GM12878 (cell line): ENCODE data around the gene VPS18. TPM values are rescaled to one million over a fixed set of nuclear protein-coding genes. Genes with fewer than 3 reads are reported as not detected.

ENCODE experiments used
- ATAC-seq: fragments of 200-7000 bp; cut with Tn5 transposase; 3 replicates; pipeline ENCODE4 v1.9.1; 2020; ENCODE audit warnings: mild to moderate bottlenecking, moderate library complexity
- BruUV-seq: library from RNA; stranded (reverse); fragments of 400-500 nt; replicated peaks from 2 replicates; lab custom pipeline; 2021; lab: Mats Ljungman, UMichigan
- CTCF ChIA-PET: fragments of 300-600 bp; sonication (Branson Sonifier 250); formaldehyde crosslinking; extraction: SDS; loops from one replicate; lab custom pipeline; 2021; ENCODE audit warnings: inconsistent platforms; lab: Yijun Ruan, JAX
- POLR2A ChIA-PET: fragments of 350-600 bp; formaldehyde crosslinking; extraction: SDS; loops from one replicate; lab custom pipeline; 2021; ENCODE audit warnings: inconsistent platforms; lab: Charles Lee
- RAD21 ChIA-PET: fragments of 300-600 bp; sonication (Branson Sonifier 250); formaldehyde crosslinking; loops from one replicate; lab custom pipeline; 2023; ENCODE audit warnings: antibody characterized with exemption; ENCODE audit not compliant: unreplicated experiment; lab: Charles Lee
- SMC1A ChIA-PET: fragments of 300-600 bp; sonication (Branson Sonifier 250); formaldehyde crosslinking; loops from one replicate; lab custom pipeline; 2023; ENCODE audit not compliant: unreplicated experiment, uncharacterized antibody; lab: Charles Lee
- DNase-seq: peaks from one replicate; pipeline ENCODE4 v3.0.0-alpha.2; 2011; ENCODE audit warnings: low read depth, low spot score
- FAIRE-seq: peaks from 3 replicates; lab custom pipeline; 2011; peaks lifted over from hg19 to GRCh38; lab: Jason Lieb, UNC
- H2AFZ ChIP-seq: 2 replicates; pipeline ENCODE4 v1.6.0; 2011; ENCODE audit warnings: low read depth, low read length, control low read depth; ENCODE audit not compliant: control insufficient read depth
- H3K27ac ChIP-seq: 2 replicates; pipeline ENCODE4 v1.5.1; 2011; ENCODE audit warnings: control low read depth; ENCODE audit not compliant: control insufficient read depth, insufficient read depth
- H3K27me3 ChIP-seq, 2 experiments: replicated peaks in 1 of 2; 2 replicates each; pipeline versions ENCODE4 v1.6.0 to v1.6.1; 2011; ENCODE audit warnings: low read length in 1 of 2; ENCODE audit not compliant: control insufficient read depth in 2 of 2, insufficient read depth in 2 of 2
- H3K36me3 ChIP-seq, 2 experiments: 2 replicates each; pipeline ENCODE4 v1.5.1; 2011; ENCODE audit warnings: low read length in 1 of 2; ENCODE audit not compliant: control insufficient read depth in 2 of 2, insufficient read depth in 2 of 2
- H3K4me1 ChIP-seq: 2 replicates; pipeline ENCODE4 v1.6.1; 2011; ENCODE audit warnings: mild to moderate bottlenecking, low read length, moderate library complexity, mixed read lengths; ENCODE audit not compliant: control insufficient read depth, insufficient read depth
- H3K4me2 ChIP-seq: 2 replicates; pipeline ENCODE4 v1.6.0; 2011; ENCODE audit warnings: control low read depth; ENCODE audit not compliant: control insufficient read depth, insufficient read depth
- H3K4me3 ChIP-seq: fragments of 200-600 bp; sonication (generic); 2 replicates; pipeline ENCODE4 v1.5.1; 2016
- H3K79me2 ChIP-seq: 2 replicates; pipeline ENCODE4 v1.6.0; 2011; ENCODE audit warnings: low read length; ENCODE audit not compliant: control insufficient read depth, insufficient read depth
- H3K9ac ChIP-seq: 2 replicates; pipeline ENCODE4 v1.8.0; 2011; ENCODE audit warnings: low read length, control low read depth, mixed read lengths; ENCODE audit not compliant: control insufficient read depth, insufficient read depth
- H3K9me3 ChIP-seq: replicated peaks from 3 replicates; pipeline ENCODE4 v1.5.1; 2011; ENCODE audit warnings: mild to moderate bottlenecking, low read length; ENCODE audit not compliant: control insufficient read depth, insufficient read depth
- H4K20me1 ChIP-seq: 2 replicates; pipeline ENCODE4 v1.6.0; 2011; ENCODE audit not compliant: control insufficient read depth, insufficient read depth
- BRCA1 ChIP-seq: IDR thresholded peaks from 2 replicates; pipeline ENCODE4 v1.6.1; 2011; ENCODE audit warnings: low read depth, low read length, improper control_type of control experiment
- CEBPZ ChIP-seq: fragments of 150-350 bp; IDR thresholded peaks from 2 replicates; pipeline ENCODE4 v1.6.1; 2016; ENCODE audit warnings: low read depth, low read length
- HDGF ChIP-seq: fragments of 450-650 bp; IDR thresholded peaks from 2 replicates; pipeline ENCODE4 v1.6.1; 2016; ENCODE audit warnings: antibody characterized with exemption
- RAD21 ChIP-seq: IDR thresholded peaks from 2 replicates; pipeline ENCODE4 v1.6.1; 2011; ENCODE audit warnings: mild to moderate bottlenecking, low read depth, low read length, moderate library complexity; ENCODE audit not compliant: insufficient read depth
- SREBF1 ChIP-seq: IDR thresholded peaks from 2 replicates; pipeline ENCODE4 v1.6.1; 2012; ENCODE audit warnings: mild to moderate bottlenecking, low read length
- USF1 ChIP-seq: IDR thresholded peaks from 2 replicates; pipeline ENCODE4 v1.6.1; 2011; ENCODE audit warnings: borderline replicate concordance, low read depth, mild to moderate bottlenecking, moderate library complexity, mixed read lengths, low read length; ENCODE audit not compliant: insufficient read depth; ENCODE audit errors: extremely low read length
- YBX1 ChIP-seq: fragments of 450-650 bp; IDR thresholded peaks from 2 replicates; pipeline ENCODE4 v1.6.1; 2016; ENCODE audit warnings: antibody characterized with exemption
- ZBTB33 ChIP-seq: fragments of 450-650 bp; IDR thresholded peaks from 2 replicates; pipeline ENCODE4 v1.6.1; 2017; ENCODE audit warnings: mild to moderate bottlenecking
- WGBS: methylation state at CpG from one replicate; pipeline ENCODE4 v1.1.6; 2016; ENCODE audit warnings: low lambda C conversion rate; ENCODE audit not compliant: insufficient replicate concordance, insufficient coverage; ENCODE audit errors: missing lambda C conversion rate; 5-methylcytosine and 5-hydroxymethylcytosine counted together
- in situ Hi-C: fragments of 300-500 bp; cut with MboI; formaldehyde crosslinking; loops from 9 replicates; pipeline ENCODE4 v1.14.3; 2018; ENCODE audit warnings: mixed read lengths
- intact Hi-C: fragments of 100-400 bp; cut with micrococcal nuclease; formaldehyde crosslinking; loops from one replicate; pipeline ENCODE4 v1.14.2; 2022; ENCODE audit not compliant: unreplicated experiment
- polyA plus RNA-seq, 11 experiments: library from polyadenylated mRNA; depleted of rRNA in 4 of 11; unstranded in 6 of 11; stranded (reverse) in 5 of 11; fragments of >200 nt; fragmentation: Nextera tagmentation in 4 of 11; fragmentation: Illumina TruSeq in 1 of 11; extraction: Ambion mirVana in 4 of 11; extraction: Trizol in 1 of 11; gene quantifications; 1 replicate in 1 of 11; 2 replicates in 10 of 11; pipeline versions ENCODE4 v1.2.1 to v1.2.3, GENCODE V29; 2011 to 2016; ENCODE audit warnings: inconsistent platforms in 2 of 11, missing spikeins in 2 of 11, low read depth in 1 of 11
- total RNA-seq, 4 experiments: library from RNA; depleted of rRNA in 3 of 4; stranded (reverse); fragments of >200 nt in 3 of 4; fragmentation: Illumina TruSeq in 1 of 4; extraction: Trizol in 1 of 4; gene quantifications; 2 replicates each; pipeline versions ENCODE4 v1.2.1 to v1.2.3, GENCODE V29; 2013 to 2021
- TF ChIP-seq, protein P1 (sequence below): IDR thresholded peaks from 2 replicates; pipeline ENCODE4 v1.6.1; 2011; ENCODE audit warnings: low read depth, low read length, improper control_type of control experiment, borderline replicate concordance
- TF ChIP-seq, protein P2 (sequence below), 3 experiments: IDR thresholded peaks in 2 of 3; conservative IDR thresholded peaks in 1 of 3; 2 replicates each; pipeline ENCODE4 v1.5.1; 2011; ENCODE audit warnings: low read depth in 3 of 3, low read length in 3 of 3, mild to moderate bottlenecking in 3 of 3, control low read depth in 2 of 3, moderate library complexity in 2 of 3, inconsistent platforms in 1 of 3, mixed read lengths in 1 of 3; ENCODE audit not compliant: control insufficient read depth in 2 of 3, insufficient read depth in 1 of 3; ENCODE audit errors: extremely low read depth in 1 of 3

VPS18 gene
- total and polyA plus RNA-seq, 10 of the 15 experiments (the other 5 are each of a cell fraction or from before 2014, with no cell fraction given) = 0.71 to 20.4 (median 10.6) TPM

DNA sequence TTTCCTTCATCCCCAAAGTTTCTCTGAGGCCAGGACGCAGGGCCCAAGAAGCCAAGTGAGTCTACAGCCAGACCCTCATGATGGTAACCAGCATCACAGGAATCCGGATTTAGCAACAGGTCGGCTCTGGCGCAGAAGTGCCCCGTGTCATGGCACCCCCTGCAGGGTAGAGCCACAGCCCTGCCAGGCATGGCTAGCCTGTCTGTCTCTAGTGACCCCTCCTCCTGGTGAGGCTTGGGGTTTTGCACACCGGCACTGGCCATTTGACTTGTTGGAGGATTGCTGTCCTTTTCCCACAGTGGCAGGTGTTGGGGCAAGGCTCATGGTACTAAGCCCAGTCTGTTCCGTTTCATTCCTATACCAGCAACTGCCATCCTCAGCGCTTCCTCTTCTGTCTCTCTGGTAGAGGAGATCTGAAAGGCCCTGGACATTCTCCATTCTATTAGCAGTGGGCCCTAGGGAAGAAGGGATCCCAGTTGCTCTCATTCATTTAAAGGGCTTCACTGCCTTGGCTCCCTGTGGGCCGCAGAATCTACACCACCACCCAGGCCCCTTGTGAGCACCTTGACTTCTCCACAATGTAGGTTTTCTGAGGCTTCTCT, 49.6 kb downstream of the VPS18 start:
- Histone ChIP-seq H3K9ac (no peak overlapping the region), H3K4me2 (no peak overlapping the region), H2AFZ (no peak overlapping the region), H3K27ac (no peak overlapping the region), H3K79me2 (no peaks in the 10 kb centered on the region), H3K4me3 (no peak overlapping the region), H4K20me1 (no peaks in the 10 kb centered on the region), H3K36me3 (no peaks in the 10 kb centered on the region), H3K4me1 (peaks cover 23% of the 10 kb centered on the region), H3K27me3 (no peaks in the 10 kb centered on the region), H3K9me3 (no peaks in the 10 kb centered on the region)
- ATAC-seq (no peak), FAIRE-seq (no peak), DNase-seq (no peak)
- in situ Hi-C loops = no loop called here
- ChIA-PET RAD21 (no interaction called here), SMC1A (interaction anchor here (1.5 kb wide), 1 partner anchor 20 kb away, joined by 3 read pairs; no protein-coding TSS in a partner anchor), CTCF (interaction anchor here (1.1 to 3.9 kb wide), 2 partner anchors 9 to 240 kb away, joined by 3 to 37 read pairs; partner anchors contain the start of gene CHAC1), POLR2A (interaction anchor here (0.5 kb wide), 2 partner anchors 86 to 138 kb away, joined by 4 read pairs; no protein-coding TSS in a partner anchor)
- intact Hi-C loops = loop anchor here (5.0 kb wide), 2 partner anchors 37 to 78 kb away; no protein-coding TSS in a partner anchor
- no TSS peak for BruUV-seq
- WGBS = 97% methylated on average over 9 of the region's 9 CpGs
- no peak for TF ChIP-seq ZBTB33
- no peak for TF ChIP-seq SREBF1
- TF ChIP-seq BRCA1 = no peak
- no peak for TF ChIP-seq USF1
- no peak for TF ChIP-seq RAD21
- no peak for TF ChIP-seq CEBPZ
- TF ChIP-seq, protein P1, sequence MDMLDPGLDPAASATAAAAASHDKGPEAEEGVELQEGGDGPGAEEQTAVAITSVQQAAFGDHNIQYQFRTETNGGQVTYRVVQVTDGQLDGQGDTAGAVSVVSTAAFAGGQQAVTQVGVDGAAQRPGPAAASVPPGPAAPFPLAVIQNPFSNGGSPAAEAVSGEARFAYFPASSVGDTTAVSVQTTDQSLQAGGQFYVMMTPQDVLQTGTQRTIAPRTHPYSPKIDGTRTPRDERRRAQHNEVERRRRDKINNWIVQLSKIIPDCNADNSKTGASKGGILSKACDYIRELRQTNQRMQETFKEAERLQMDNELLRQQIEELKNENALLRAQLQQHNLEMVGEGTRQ = no peak
- no peak for TF ChIP-seq YBX1
- no peak for TF ChIP-seq HDGF
- TF ChIP-seq, protein P2, sequence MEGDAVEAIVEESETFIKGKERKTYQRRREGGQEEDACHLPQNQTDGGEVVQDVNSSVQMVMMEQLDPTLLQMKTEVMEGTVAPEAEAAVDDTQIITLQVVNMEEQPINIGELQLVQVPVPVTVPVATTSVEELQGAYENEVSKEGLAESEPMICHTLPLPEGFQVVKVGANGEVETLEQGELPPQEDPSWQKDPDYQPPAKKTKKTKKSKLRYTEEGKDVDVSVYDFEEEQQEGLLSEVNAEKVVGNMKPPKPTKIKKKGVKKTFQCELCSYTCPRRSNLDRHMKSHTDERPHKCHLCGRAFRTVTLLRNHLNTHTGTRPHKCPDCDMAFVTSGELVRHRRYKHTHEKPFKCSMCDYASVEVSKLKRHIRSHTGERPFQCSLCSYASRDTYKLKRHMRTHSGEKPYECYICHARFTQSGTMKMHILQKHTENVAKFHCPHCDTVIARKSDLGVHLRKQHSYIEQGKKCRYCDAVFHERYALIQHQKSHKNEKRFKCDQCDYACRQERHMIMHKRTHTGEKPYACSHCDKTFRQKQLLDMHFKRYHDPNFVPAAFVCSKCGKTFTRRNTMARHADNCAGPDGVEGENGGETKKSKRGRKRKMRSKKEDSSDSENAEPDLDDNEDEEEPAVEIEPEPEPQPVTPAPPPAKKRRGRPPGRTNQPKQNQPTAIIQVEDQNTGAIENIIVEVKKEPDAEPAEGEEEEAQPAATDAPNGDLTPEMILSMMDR (IDR thresholded peaks at IDR 0.05 in 2 of 3, conservative IDR thresholded peaks at IDR 0.05 in 1 of 3; ENCODE audit: control insufficient read depth in 2 of 3, extremely low read depth in 1 of 3, insufficient read depth in 1 of 3, low read depth in 3 of 3, low read length in 3 of 3) = no peak
